MM.1S (cell line): ENCODE measurements around the gene SMG6.

Experiments
- DNase-seq: peaks from one replicate; pipeline ENCODE4 v3.0.0-alpha.2; 2015
- H2AFZ ChIP-seq: fragments of 300-600 bp; sonication (generic); 2 replicates; pipeline ENCODE4 v1.6.0; 2016; ENCODE audit warnings: antibody characterized with exemption, low read length
- H3F3A ChIP-seq: fragments of 300-600 bp; sonication (generic); 2 replicates; pipeline ENCODE4 v1.6.1; 2016; ENCODE audit warnings: mild to moderate bottlenecking, antibody characterized with exemption, low read length, moderate library complexity, mixed read lengths; ENCODE audit not compliant: insufficient read depth
- H3K27ac ChIP-seq: fragments of 300-600 bp; sonication (generic); 2 replicates; pipeline ENCODE4 v1.5.1; 2016; ENCODE audit warnings: mild to moderate bottlenecking, low read length
- H3K27me3 ChIP-seq: fragments of 300-600 bp; sonication (generic); replicated peaks from 2 replicates; pipeline ENCODE4 v1.6.0; 2016; ENCODE audit warnings: low read length; ENCODE audit not compliant: insufficient read depth
- H3K36me3 ChIP-seq: fragments of 300-600 bp; sonication (generic); replicated peaks from 2 replicates; pipeline ENCODE4 v1.6.1; 2016; ENCODE audit warnings: mild to moderate bottlenecking, low read length, mixed read lengths; ENCODE audit not compliant: insufficient read depth
- H3K4me1 ChIP-seq: fragments of 300-600 bp; sonication (generic); 2 replicates; pipeline ENCODE4 v1.6.1; 2016; ENCODE audit warnings: low read length, mixed read lengths
- H3K4me2 ChIP-seq: fragments of 300-600 bp; sonication (generic); 2 replicates; pipeline ENCODE4 v1.6.0; 2016; ENCODE audit warnings: low read depth, low read length
- H3K4me3 ChIP-seq: fragments of 300-600 bp; sonication (generic); 2 replicates; pipeline ENCODE4 v1.5.1; 2016; ENCODE audit warnings: low read length, mixed read lengths
- H3K79me2 ChIP-seq: fragments of 300-600 bp; sonication (generic); 2 replicates; pipeline ENCODE4 v1.6.1; 2016; ENCODE audit warnings: mixed run types, low read length, mixed read lengths
- H3K9ac ChIP-seq: fragments of 300-600 bp; sonication (generic); 2 replicates; pipeline ENCODE4 v1.6.1; 2016; ENCODE audit warnings: low read length, mixed read lengths
- H3K9me2 ChIP-seq: fragments of 300-600 bp; sonication (generic); replicated peaks from 2 replicates; pipeline ENCODE4 v1.6.1; 2016; ENCODE audit warnings: mild to moderate bottlenecking, low read length, mixed read lengths; ENCODE audit not compliant: insufficient read depth
- H3K9me3 ChIP-seq: fragments of 300-600 bp; sonication (generic); replicated peaks from 2 replicates; pipeline ENCODE4 v1.6.1; 2016; ENCODE audit warnings: mild to moderate bottlenecking, low read length, mixed read lengths; ENCODE audit not compliant: insufficient read depth
- H4K20me1 ChIP-seq: fragments of 300-600 bp; sonication (generic); 2 replicates; pipeline ENCODE4 v1.6.1; 2016; ENCODE audit warnings: mild to moderate bottlenecking, low read length, moderate library complexity, mixed read lengths; ENCODE audit not compliant: insufficient read depth
- CTCF ChIP-seq: fragments of 300-600 bp; sonication (generic); IDR thresholded peaks from 2 replicates; pipeline ENCODE4 v1.5.1; 2016; ENCODE audit warnings: antibody characterized with exemption, low read length, mixed read lengths
- EZH2 ChIP-seq: fragments of 300-600 bp; sonication (generic); optimal IDR thresholded peaks from 2 replicates; pipeline ENCODE3; 2017; ENCODE audit warnings: low read depth, mild to moderate bottlenecking, antibody characterized with exemption, low read length, mixed read lengths
- EZH2phosphoT487 ChIP-seq: fragments of 300-600 bp; sonication (generic); IDR thresholded peaks from 2 replicates; pipeline ENCODE4 v1.6.1; 2018; ENCODE audit warnings: antibody characterized with exemption, low read length

SMG6 gene

GRCh38 chr17:2299136-2299535 is 4.4 kb downstream of the SMG6 start:
- H4K20me1 ChIP-seq, result no peaks in the 10 kb centered on the region
- TF ChIP-seq CTCF (no peak), EZH2 (no peak), EZH2phosphoT487 (no peak)
- H3K9me3 ChIP-seq, result no peaks in the 10 kb centered on the region
- H3K9me2 ChIP-seq, result no peaks in the 10 kb centered on the region
- no peak overlapping the region for H3K4me2 ChIP-seq
- H3K27ac ChIP-seq, result no peak overlapping the region
- 0 out of 2 replicates have a peak, but pooled peaks cover 6% of the 10 kb centered on the region for H3K36me3 ChIP-seq
- peaks cover 71% of the 10 kb centered on the region for H3K79me2 ChIP-seq
- no peak overlapping the region for H3K9ac ChIP-seq
- H3K4me3 ChIP-seq, result no peak overlapping the region
- no peaks in the 10 kb centered on the region for H3K27me3 ChIP-seq
- peaks cover 12% of the 10 kb centered on the region for H3K4me1 ChIP-seq
- no peak overlapping the region for H2AFZ ChIP-seq
- H3F3A ChIP-seq, result no peaks in the 10 kb centered on the region
- DNase-seq, result no peak

- Histone ChIP-seq H3K36me3 (0 out of 2 replicates have a peak, but pooled peaks cover 7% of the 10 kb centered on the region), H4K20me1 (no peaks in the 10 kb centered on the region), H3K27ac (no peak overlapping the region), H3K4me1 (peaks cover 12% of the 10 kb centered on the region), H3K4me3 (no peak overlapping the region), H3K9me3 (no peaks in the 10 kb centered on the region), H3K4me2 (no peak overlapping the region), H3K9me2 (no peaks in the 10 kb centered on the region), H3K79me2 (peaks cover 61% of the 10 kb centered on the region), H2AFZ (no peak overlapping the region), H3K27me3 (no peaks in the 10 kb centered on the region), H3F3A (no peaks in the 10 kb centered on the region), H3K9ac (no peak overlapping the region)
- TF ChIP-seq CTCF (no peak), EZH2 (no peak), EZH2phosphoT487 (no peak)
- no peak for DNase-seq
These were observed 6.6 kb downstream of the SMG6 start for GRCh38 chr17:2297023-2297422.

- H3K9ac ChIP-seq, result no peak overlapping the region
- no peak overlapping the region for H3K4me2 ChIP-seq
- no peaks in the 10 kb centered on the region for H3K9me2 ChIP-seq
- H2AFZ ChIP-seq, result no peak overlapping the region
- H3F3A ChIP-seq, result peaks cover 1% of the 10 kb centered on the region
- no peaks in the 10 kb centered on the region for H4K20me1 ChIP-seq
- no peak overlapping the region for H3K27ac ChIP-seq
- H3K27me3 ChIP-seq, result no peaks in the 10 kb centered on the region
- H3K36me3 ChIP-seq, result 0 out of 2 replicates have a peak, but pooled peaks cover 10% of the 10 kb centered on the region
- H3K79me2 ChIP-seq, result peaks cover 47% of the 10 kb centered on the region
- TF ChIP-seq EZH2phosphoT487 (no peak), CTCF (no peak), EZH2 (no peak)
- no peak for DNase-seq
- no peak overlapping the region for H3K4me3 ChIP-seq
- H3K4me1 ChIP-seq, result peaks cover 14% of the 10 kb centered on the region
- no peaks in the 10 kb centered on the region for H3K9me3 ChIP-seq
These were observed 8.0 kb downstream of the SMG6 start for GRCh38 chr17:2295575-2295974.
